PFSK-1 (cell line): Measurements from ENCODE around the gene NR3C1.

Experiments
- FOXP2 ChIP-seq: optimal IDR thresholded peaks from 2 replicates; pipeline ENCODE3; 2011; ENCODE audit warnings: borderline replicate concordance, control low read depth, inconsistent platforms; ENCODE audit not compliant: insufficient read depth; ENCODE audit errors: extremely low read length, extremely low read depth
- POLR2AphosphoS5 ChIP-seq: IDR thresholded peaks from 2 replicates; pipeline ENCODE4 v1.6.1; 2012; ENCODE audit warnings: low read depth, mild to moderate bottlenecking, control low read depth, low read length, moderate library complexity
- SIN3A ChIP-seq: IDR thresholded peaks from 2 replicates; pipeline ENCODE4 v1.6.1; 2012; ENCODE audit warnings: mild to moderate bottlenecking, low read length, moderate library complexity, borderline replicate concordance; ENCODE audit not compliant: insufficient read depth
- TAF1 ChIP-seq: IDR thresholded peaks from 2 replicates; pipeline ENCODE4 v1.6.1; 2012; ENCODE audit warnings: low read length, control low read depth, borderline replicate concordance; ENCODE audit not compliant: insufficient read depth
- TF ChIP-seq, protein P1 (sequence below), 2 experiments: IDR thresholded peaks; 2 replicates each; pipeline versions ENCODE4 v1.6.1 to v1.8.0; 2011 to 2012; ENCODE audit warnings: low read depth in 2 of 2, low read length in 2 of 2, control low read depth in 1 of 2, inconsistent platforms in 1 of 2, mild to moderate bottlenecking in 1 of 2, moderate library complexity in 1 of 2; ENCODE audit not compliant: insufficient read depth in 1 of 2

Gene NR3C1

GRCh38 chr5:143229896-143230675 lies 173.4 kb downstream of the NR3C1 start:
- TF ChIP-seq SIN3A (no peak), TAF1 (no peak), POLR2AphosphoS5 (no peak), FOXP2 (no peak)
- TF ChIP-seq, protein P1, sequence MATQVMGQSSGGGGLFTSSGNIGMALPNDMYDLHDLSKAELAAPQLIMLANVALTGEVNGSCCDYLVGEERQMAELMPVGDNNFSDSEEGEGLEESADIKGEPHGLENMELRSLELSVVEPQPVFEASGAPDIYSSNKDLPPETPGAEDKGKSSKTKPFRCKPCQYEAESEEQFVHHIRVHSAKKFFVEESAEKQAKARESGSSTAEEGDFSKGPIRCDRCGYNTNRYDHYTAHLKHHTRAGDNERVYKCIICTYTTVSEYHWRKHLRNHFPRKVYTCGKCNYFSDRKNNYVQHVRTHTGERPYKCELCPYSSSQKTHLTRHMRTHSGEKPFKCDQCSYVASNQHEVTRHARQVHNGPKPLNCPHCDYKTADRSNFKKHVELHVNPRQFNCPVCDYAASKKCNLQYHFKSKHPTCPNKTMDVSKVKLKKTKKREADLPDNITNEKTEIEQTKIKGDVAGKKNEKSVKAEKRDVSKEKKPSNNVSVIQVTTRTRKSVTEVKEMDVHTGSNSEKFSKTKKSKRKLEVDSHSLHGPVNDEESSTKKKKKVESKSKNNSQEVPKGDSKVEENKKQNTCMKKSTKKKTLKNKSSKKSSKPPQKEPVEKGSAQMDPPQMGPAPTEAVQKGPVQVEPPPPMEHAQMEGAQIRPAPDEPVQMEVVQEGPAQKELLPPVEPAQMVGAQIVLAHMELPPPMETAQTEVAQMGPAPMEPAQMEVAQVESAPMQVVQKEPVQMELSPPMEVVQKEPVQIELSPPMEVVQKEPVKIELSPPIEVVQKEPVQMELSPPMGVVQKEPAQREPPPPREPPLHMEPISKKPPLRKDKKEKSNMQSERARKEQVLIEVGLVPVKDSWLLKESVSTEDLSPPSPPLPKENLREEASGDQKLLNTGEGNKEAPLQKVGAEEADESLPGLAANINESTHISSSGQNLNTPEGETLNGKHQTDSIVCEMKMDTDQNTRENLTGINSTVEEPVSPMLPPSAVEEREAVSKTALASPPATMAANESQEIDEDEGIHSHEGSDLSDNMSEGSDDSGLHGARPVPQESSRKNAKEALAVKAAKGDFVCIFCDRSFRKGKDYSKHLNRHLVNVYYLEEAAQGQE (IDR thresholded peaks at IDR 0.05; ENCODE audit: insufficient read depth in 1 of 2, low read depth in 2 of 2, low read length in 2 of 2), result no peak

DNA sequence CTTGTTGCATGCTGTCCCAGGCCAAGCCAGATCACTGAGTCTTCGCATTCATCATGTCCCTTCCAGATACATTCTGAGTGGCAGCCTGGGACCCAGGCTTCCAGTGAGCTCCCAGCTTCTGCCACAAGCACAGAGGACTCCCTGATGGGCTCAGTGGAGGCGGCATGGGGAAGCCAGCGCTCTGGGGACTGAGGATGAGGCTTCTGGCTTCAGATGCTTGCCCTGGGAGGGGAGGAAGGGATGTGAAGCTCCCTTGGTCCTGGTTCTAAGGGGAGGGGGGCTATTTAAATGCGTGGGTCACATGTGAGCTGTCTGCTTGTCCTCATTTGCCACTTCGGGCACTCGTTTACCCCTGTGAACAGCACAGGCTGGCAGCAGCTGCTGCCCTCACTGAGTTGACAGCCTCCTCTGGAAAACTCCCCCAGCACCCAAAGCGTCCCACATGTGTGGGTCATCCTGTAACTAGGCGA lies 174.0 kb downstream of the NR3C1 start:
- TF ChIP-seq POLR2AphosphoS5 (no peak), FOXP2 (no peak), TAF1 (no peak), SIN3A (no peak)
- TF ChIP-seq, protein P1 (IDR thresholded peaks at IDR 0.05; ENCODE audit: insufficient read depth in 1 of 2, low read depth in 2 of 2, low read length in 2 of 2), result no peak

- TF ChIP-seq FOXP2 (no peak), SIN3A (no peak), POLR2AphosphoS5 (no peak), TAF1 (no peak)
- TF ChIP-seq, protein P1 (IDR thresholded peaks at IDR 0.05; ENCODE audit: insufficient read depth in 1 of 2, low read depth in 2 of 2, low read length in 2 of 2), result no peak
Observed at GRCh38 chr5:143228597-143229293, 174.7 kb downstream of the NR3C1 start.
